ENCODE measurements around the gene ERBB2. TPM values are rescaled to one million over a fixed set of nuclear protein-coding genes. Genes with fewer than 3 reads are reported as not detected.

The ERBB2 gene
- 100 to 1,000 TPM in 1 of 4 donors, 10 to 100 TPM in 3; 75.2 to 170 (median 86.5) TPM for total RNA-seq

- H3K27me3 ChIP-seq: peaks cover 0 to 21% (median 0%) of the 10 kb centered on the region in 4 donors
- H3K4me3 ChIP-seq: peak within 1 kb of the TSS; percentile 83 to 92 (median 88)
- peaks cover 35 to 57% (median 37%) of the 10 kb centered on the region in 3 donors for H3K4me1 ChIP-seq
- H3K27ac ChIP-seq: peak within 1 kb of the TSS; percentile 89 to 97 (median 96)
- no peaks in the 10 kb centered on the region for H3K9me3 ChIP-seq
- no peaks in the 10 kb centered on the region for H3K36me3 ChIP-seq
- TF ChIP-seq, protein P1, sequence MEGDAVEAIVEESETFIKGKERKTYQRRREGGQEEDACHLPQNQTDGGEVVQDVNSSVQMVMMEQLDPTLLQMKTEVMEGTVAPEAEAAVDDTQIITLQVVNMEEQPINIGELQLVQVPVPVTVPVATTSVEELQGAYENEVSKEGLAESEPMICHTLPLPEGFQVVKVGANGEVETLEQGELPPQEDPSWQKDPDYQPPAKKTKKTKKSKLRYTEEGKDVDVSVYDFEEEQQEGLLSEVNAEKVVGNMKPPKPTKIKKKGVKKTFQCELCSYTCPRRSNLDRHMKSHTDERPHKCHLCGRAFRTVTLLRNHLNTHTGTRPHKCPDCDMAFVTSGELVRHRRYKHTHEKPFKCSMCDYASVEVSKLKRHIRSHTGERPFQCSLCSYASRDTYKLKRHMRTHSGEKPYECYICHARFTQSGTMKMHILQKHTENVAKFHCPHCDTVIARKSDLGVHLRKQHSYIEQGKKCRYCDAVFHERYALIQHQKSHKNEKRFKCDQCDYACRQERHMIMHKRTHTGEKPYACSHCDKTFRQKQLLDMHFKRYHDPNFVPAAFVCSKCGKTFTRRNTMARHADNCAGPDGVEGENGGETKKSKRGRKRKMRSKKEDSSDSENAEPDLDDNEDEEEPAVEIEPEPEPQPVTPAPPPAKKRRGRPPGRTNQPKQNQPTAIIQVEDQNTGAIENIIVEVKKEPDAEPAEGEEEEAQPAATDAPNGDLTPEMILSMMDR (IDR thresholded peaks at IDR 0.05): no peak
- TF ChIP-seq POLR2A (IDR thresholded peaks at IDR 0.05): peak in 3 of 4 donors; percentile 73 to 84 (median 82)
- intact Hi-C loops (cut with DNase I): no loop called here
- DNase-seq: no peak
- 11 to 14% methylated on average over 11 to 20 of the region's 20 CpGs for WGBS, 2 donors
Observed at GRCh38 chr17:39699818-39700147, at the start of gene ERBB2. Gene ERBB2, plus strand, starts transcription at chr17:39700064. Its CDS starts 175 bp downstream, at chr17:39700239.

- intact Hi-C loops (cut with DNase I): no loop called here
- no peak overlapping the region for H3K27ac ChIP-seq
- no peak overlapping the region for H3K4me3 ChIP-seq
- DNase-seq: no peak
- H3K36me3 ChIP-seq: peaks cover 0 to 47% (median 0%) of the 10 kb centered on the region in 3 donors
- H3K27me3 ChIP-seq: no peaks in the 10 kb centered on the region
- no peaks in the 10 kb centered on the region for H3K9me3 ChIP-seq
- 67 to 81% methylated on average over 9 to 11 of the region's 11 CpGs for WGBS, 2 donors
- peaks cover 0 to 45% (median 9%) of the 10 kb centered on the region in 3 donors for H3K4me1 ChIP-seq
- TF ChIP-seq, protein P1 (IDR thresholded peaks at IDR 0.05): no peak
- TF ChIP-seq POLR2A (IDR thresholded peaks at IDR 0.05): no peak
Observed at GRCh38 chr17:39650121-39650579, 49.7 kb upstream of the ERBB2 start.

DNA sequence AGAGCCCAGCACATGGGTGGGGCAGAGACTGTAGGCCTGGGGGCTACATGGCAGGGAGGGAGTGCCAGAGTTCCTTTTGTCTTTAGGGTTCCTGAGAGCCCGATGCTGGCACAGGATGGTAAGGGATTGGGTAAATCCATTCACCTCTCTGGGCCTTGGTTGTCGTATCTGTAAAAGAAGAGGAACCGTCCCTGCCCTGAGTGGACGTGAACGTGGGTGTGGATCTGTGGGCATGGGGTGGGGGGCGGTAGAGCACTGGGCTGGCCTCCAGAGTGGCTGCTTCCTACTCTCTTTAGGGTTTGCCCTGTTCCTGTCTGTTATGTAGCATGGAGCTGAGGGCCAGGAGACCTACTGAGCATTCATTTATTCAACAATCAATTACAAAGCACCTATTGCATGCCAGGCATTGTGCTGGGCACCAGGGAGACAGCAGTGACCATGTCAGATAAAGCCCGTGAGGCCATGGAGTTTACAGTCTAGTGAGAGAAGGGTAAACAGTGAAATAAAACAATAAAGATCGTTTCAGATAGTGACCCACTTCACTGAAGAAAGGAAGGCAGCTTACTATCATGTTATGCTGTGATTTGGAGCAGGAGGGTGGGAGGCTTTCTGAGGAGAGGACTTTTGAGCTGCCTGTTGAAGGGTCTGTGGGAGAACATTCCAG lies 47.8 kb upstream of the ERBB2 start:
- peaks cover 0 to 58% (median 0%) of the 10 kb centered on the region in 3 donors for H3K36me3 ChIP-seq
- no peaks in the 10 kb centered on the region for H3K27me3 ChIP-seq
- TF ChIP-seq POLR2A (IDR thresholded peaks at IDR 0.05): no peak
- TF ChIP-seq, protein P1 (IDR thresholded peaks at IDR 0.05): no peak
- H3K27ac ChIP-seq: peak overlapping the region in 3 of 4 donors; percentile 7 to 62 (median 38)
- no peak overlapping the region for H3K4me3 ChIP-seq
- H3K9me3 ChIP-seq: no peaks in the 10 kb centered on the region
- peaks cover 0 to 38% (median 9%) of the 10 kb centered on the region in 3 donors for H3K4me1 ChIP-seq
- DNase-seq: no peak
- intact Hi-C loops (cut with DNase I): no loop called here
- 67 to 70% methylated on average over 6 of the region's 8 CpGs for WGBS, 2 donors

GRCh38 chr17:39652587-39653315 lies 47.1 kb upstream of the ERBB2 start:
- Histone ChIP-seq H3K9me3 (no peaks in the 10 kb centered on the region), H3K27ac (peak overlapping the region in 3 of 4 donors; percentile 14 to 62 (median 38)), H3K4me3 (no peak overlapping the region), H3K27me3 (no peaks in the 10 kb centered on the region), H3K36me3 (peaks cover 0 to 65% (median 0%) of the 10 kb centered on the region in 3 donors), H3K4me1 (peaks cover 0 to 38% (median 9%) of the 10 kb centered on the region in 3 donors)
- TF ChIP-seq POLR2A (IDR thresholded peaks at IDR 0.05): no peak
- TF ChIP-seq, protein P1 (IDR thresholded peaks at IDR 0.05): no peak
- intact Hi-C loops (cut with DNase I): no loop called here
- DNase-seq: no peak
- 65 to 66% methylated on average over 6 of the region's 7 CpGs for WGBS, 2 donors

- no peak for DNase-seq
- H3K27me3 ChIP-seq: no peaks in the 10 kb centered on the region
- no peak overlapping the region for H3K4me3 ChIP-seq
- H3K4me1 ChIP-seq: peaks cover 0 to 42% (median 9%) of the 10 kb centered on the region in 3 donors
- H3K9me3 ChIP-seq: no peaks in the 10 kb centered on the region
- intact Hi-C loops (cut with DNase I): no loop called here
- H3K36me3 ChIP-seq: peaks cover 0 to 70% (median 2%) of the 10 kb centered on the region in 3 donors
- TF ChIP-seq, protein P1 (IDR thresholded peaks at IDR 0.05): no peak
- TF ChIP-seq POLR2A (IDR thresholded peaks at IDR 0.05): no peak
- 79 to 88% methylated on average over 5 to 8 of the region's 12 CpGs for WGBS, 2 donors
- H3K27ac ChIP-seq: peak overlapping the region in 3 of 4 donors; percentile 14 to 62 (median 38)
Observed at GRCh38 chr17:39653316-39653661, 46.6 kb upstream of the ERBB2 start.
